WTC11 (cell line): ENCODE data around the gene MAST1. TPM values are rescaled to one million over a fixed set of nuclear protein-coding genes. Genes with fewer than 3 reads are reported as not detected.
"Not testable (repeated sequence)": the region's sequence is repeated elsewhere in the genome, so short reads cannot be mapped to it uniquely, and the experiment has no call there.

Experiments
- ATAC-seq: fragments of 200-7000 bp; cut with Tn5 transposase; 2 replicates; pipeline ENCODE4 v1.10.0; 2021; ENCODE audit warnings: mild to moderate bottlenecking, moderate library complexity
- CTCF ChIA-PET: fragments of 300-600 bp; sonication (Branson Sonifier 250); formaldehyde crosslinking; loops from one replicate; lab custom pipeline; 2021; ENCODE audit warnings: antibody characterized with exemption; lab: Charles Lee
- POLR2A ChIA-PET: fragments of 350-600 bp; sonication (Branson Sonifier 250); formaldehyde crosslinking; loops from one replicate; lab custom pipeline; 2021; ENCODE audit warnings: antibody characterized with exemption; lab: Charles Lee
- DNase-seq: peaks from one replicate; pipeline ENCODE4 v3.0.0; 2021; ENCODE audit warnings: low spot score
- H3K27ac Mint-ChIP-seq: 2 replicates; pipeline ENCODE4 v1.8.0; 2021; ENCODE audit warnings: mixed read lengths
- H3K27me3 Mint-ChIP-seq: 2 replicates; pipeline ENCODE4 v1.8.0; 2021; ENCODE audit warnings: low read depth, mild to moderate bottlenecking, moderate library complexity, mixed read lengths
- H3K36me3 Mint-ChIP-seq: 2 replicates; pipeline ENCODE4 v1.8.0; 2021; ENCODE audit warnings: mixed read lengths
- H3K4me1 Mint-ChIP-seq: 2 replicates; pipeline ENCODE4 v1.8.0; 2022; ENCODE audit warnings: mixed read lengths
- H3K4me3 Mint-ChIP-seq: 2 replicates; pipeline ENCODE4 v1.8.0; 2021; ENCODE audit warnings: mild to moderate bottlenecking, moderate library complexity, mixed read lengths
- H3K9me3 Mint-ChIP-seq: 2 replicates; pipeline ENCODE4 v1.8.0; 2021; ENCODE audit warnings: mixed read lengths
- CDX4 ChIP-seq: fragments of 250-450 bp; sonication (Bioruptor Pico); IDR thresholded peaks from 2 replicates; pipeline ENCODE4 v1.9.0; 2021; ENCODE audit warnings: moderate library complexity, mild to moderate bottlenecking, inconsistent platforms, borderline replicate concordance
- CTCF ChIP-seq: fragments of 200-600 bp; IDR thresholded peaks from 2 replicates; pipeline ENCODE4 v1.8.0; 2022; ENCODE audit warnings: antibody characterized with exemption
- ETV6 ChIP-seq: sonication (generic); formaldehyde crosslinking; IDR thresholded peaks from 2 replicates; pipeline ENCODE4 v1.8.1; 2022; ENCODE audit warnings: mild to moderate bottlenecking, missing genetic modification reagents
- FOXJ3 ChIP-seq: sonication (generic); formaldehyde crosslinking; IDR thresholded peaks from 2 replicates; pipeline ENCODE4 v1.9.0; 2021; ENCODE audit warnings: missing genetic modification reagents, mild to moderate bottlenecking, borderline replicate concordance
- IRF2 ChIP-seq: sonication (generic); formaldehyde crosslinking; IDR thresholded peaks from 2 replicates; pipeline ENCODE4 v1.8.0; 2022; ENCODE audit warnings: low read depth, missing genetic modification reagents, borderline replicate concordance
- KAT7 ChIP-seq: sonication (generic); formaldehyde crosslinking; IDR thresholded peaks from 2 replicates; pipeline ENCODE4 v1.8.1; 2023; ENCODE audit warnings: missing genetic modification reagents, mild to moderate bottlenecking, borderline replicate concordance
- MLX ChIP-seq: sonication (generic); formaldehyde crosslinking; IDR thresholded peaks from 2 replicates; pipeline ENCODE4 v1.8.1; 2023; ENCODE audit warnings: mild to moderate bottlenecking, missing genetic modification reagents, moderate library complexity
- MYBL2 ChIP-seq: sonication (generic); formaldehyde crosslinking; IDR thresholded peaks from 2 replicates; pipeline ENCODE4 v1.8.1; 2023; ENCODE audit warnings: mild to moderate bottlenecking, moderate library complexity, missing genetic modification reagents
- OVOL2 ChIP-seq: fragments of 250-450 bp; sonication (Bioruptor Pico); IDR thresholded peaks from 2 replicates; pipeline ENCODE4 v1.9.0; 2021; ENCODE audit warnings: mild to moderate bottlenecking, borderline replicate concordance
- SMAD3 ChIP-seq: sonication (generic); formaldehyde crosslinking; IDR thresholded peaks from 2 replicates; pipeline ENCODE4 v1.8.0; 2022; ENCODE audit warnings: missing genetic modification reagents, mild to moderate bottlenecking, borderline replicate concordance
- SOX15 ChIP-seq: fragments of 250-450 bp; sonication (Bioruptor Pico); IDR thresholded peaks from 2 replicates; pipeline ENCODE4 v1.9.0; 2021; ENCODE audit warnings: mild to moderate bottlenecking
- SP1 ChIP-seq: sonication (generic); formaldehyde crosslinking; conservative IDR thresholded peaks from 2 replicates; pipeline ENCODE4 v1.8.1; 2022; ENCODE audit warnings: missing genetic modification reagents
- ZSCAN18 ChIP-seq: fragments of 250-450 bp; sonication (Bioruptor Pico); IDR thresholded peaks from 2 replicates; pipeline ENCODE4 v2.1.2; 2022; ENCODE audit warnings: mild to moderate bottlenecking, moderate library complexity
- total RNA-seq: library from RNA; stranded (reverse); gene quantifications from 3 replicates; pipeline ENCODE4 v1.2.3, GENCODE V29; 2021
- TF ChIP-seq, protein P1 (sequence below): sonication (generic); formaldehyde crosslinking; IDR thresholded peaks from 2 replicates; pipeline ENCODE4 v1.8.0; 2023; ENCODE audit warnings: missing genetic modification reagents, mild to moderate bottlenecking, borderline replicate concordance
- TF ChIP-seq, protein P2 (sequence below): sonication (generic); formaldehyde crosslinking; IDR thresholded peaks from 2 replicates; pipeline ENCODE4 v1.8.0; 2022; ENCODE audit warnings: mild to moderate bottlenecking, missing genetic modification reagents
- TF ChIP-seq, protein P3 (sequence below): sonication (generic); formaldehyde crosslinking; IDR thresholded peaks from 2 replicates; pipeline ENCODE4 v1.8.0; 2022; ENCODE audit warnings: mild to moderate bottlenecking, missing genetic modification reagents

MAST1 gene
- total RNA-seq, 1 experiment from 2014 or later = 24.3 TPM

DNA sequence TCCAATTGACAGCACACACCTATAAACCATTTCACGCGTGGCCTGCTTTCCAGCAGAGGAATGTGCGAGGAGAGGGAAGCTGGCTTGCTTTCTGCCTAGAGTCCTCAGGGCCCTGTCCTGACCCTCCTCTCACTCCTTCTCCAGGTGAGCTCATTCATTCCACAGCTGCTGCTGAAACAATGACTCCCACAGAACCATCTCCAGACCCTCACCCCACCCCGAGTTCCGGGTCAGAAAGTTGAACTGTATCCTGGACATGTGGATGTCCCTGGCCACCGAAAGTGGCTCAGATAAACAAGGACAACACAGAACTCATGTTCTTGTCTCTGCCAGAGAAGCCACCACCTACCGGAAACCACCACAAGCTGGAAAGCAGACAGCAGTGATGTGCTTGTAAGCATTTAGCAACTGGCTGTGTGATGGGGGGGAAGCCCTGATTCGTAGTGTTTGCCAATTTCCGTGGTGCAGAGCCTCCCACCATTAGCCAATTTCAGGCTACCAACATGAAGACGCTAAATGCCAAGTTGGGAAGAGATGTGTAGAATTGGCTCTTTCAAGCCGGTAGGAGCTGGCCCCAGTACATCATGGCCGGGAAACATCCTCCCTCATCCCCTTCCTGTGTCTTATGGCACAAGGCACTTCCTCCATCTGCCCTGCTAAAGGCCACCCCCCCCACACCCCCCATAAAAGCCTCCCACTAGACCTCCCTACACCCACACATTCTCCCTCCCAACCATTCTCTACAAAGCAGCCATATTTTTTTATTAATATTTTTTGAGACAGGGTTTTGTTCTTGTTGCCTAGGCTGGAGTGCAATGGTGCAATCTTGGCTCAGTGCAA is 75.8 kb downstream of the MAST1 start:
- peak; percentile 7; the same call in 1 of the 2 replicates for ATAC-seq
- peak overlapping the region; percentile 53 for H3K4me3 Mint-ChIP-seq
- peaks cover 9% of the 10 kb centered on the region for H3K9me3 Mint-ChIP-seq
- DNase-seq = no peak
- peaks cover 20% of the 10 kb centered on the region for H3K27me3 Mint-ChIP-seq
- no peaks in the 10 kb centered on the region for H3K36me3 Mint-ChIP-seq
- peak overlapping the region; percentile 94 for H3K27ac Mint-ChIP-seq
- TF ChIP-seq MLX (CRISPR knock-in tag) = no peak
- TF ChIP-seq CDX4 (CRISPR knock-in tag) = no peak
- no peak for TF ChIP-seq SMAD3 (CRISPR knock-in tag)
- TF ChIP-seq ETV6 (CRISPR knock-in tag) = no peak
- no peak for TF ChIP-seq CTCF
- TF ChIP-seq, protein P1, sequence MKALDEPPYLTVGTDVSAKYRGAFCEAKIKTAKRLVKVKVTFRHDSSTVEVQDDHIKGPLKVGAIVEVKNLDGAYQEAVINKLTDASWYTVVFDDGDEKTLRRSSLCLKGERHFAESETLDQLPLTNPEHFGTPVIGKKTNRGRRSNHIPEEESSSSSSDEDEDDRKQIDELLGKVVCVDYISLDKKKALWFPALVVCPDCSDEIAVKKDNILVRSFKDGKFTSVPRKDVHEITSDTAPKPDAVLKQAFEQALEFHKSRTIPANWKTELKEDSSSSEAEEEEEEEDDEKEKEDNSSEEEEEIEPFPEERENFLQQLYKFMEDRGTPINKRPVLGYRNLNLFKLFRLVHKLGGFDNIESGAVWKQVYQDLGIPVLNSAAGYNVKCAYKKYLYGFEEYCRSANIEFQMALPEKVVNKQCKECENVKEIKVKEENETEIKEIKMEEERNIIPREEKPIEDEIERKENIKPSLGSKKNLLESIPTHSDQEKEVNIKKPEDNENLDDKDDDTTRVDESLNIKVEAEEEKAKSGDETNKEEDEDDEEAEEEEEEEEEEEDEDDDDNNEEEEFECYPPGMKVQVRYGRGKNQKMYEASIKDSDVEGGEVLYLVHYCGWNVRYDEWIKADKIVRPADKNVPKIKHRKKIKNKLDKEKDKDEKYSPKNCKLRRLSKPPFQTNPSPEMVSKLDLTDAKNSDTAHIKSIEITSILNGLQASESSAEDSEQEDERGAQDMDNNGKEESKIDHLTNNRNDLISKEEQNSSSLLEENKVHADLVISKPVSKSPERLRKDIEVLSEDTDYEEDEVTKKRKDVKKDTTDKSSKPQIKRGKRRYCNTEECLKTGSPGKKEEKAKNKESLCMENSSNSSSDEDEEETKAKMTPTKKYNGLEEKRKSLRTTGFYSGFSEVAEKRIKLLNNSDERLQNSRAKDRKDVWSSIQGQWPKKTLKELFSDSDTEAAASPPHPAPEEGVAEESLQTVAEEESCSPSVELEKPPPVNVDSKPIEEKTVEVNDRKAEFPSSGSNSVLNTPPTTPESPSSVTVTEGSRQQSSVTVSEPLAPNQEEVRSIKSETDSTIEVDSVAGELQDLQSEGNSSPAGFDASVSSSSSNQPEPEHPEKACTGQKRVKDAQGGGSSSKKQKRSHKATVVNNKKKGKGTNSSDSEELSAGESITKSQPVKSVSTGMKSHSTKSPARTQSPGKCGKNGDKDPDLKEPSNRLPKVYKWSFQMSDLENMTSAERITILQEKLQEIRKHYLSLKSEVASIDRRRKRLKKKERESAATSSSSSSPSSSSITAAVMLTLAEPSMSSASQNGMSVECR (CRISPR knock-in tag) = no peak
- TF ChIP-seq FOXJ3 (CRISPR knock-in tag) = no peak
- TF ChIP-seq, protein P2, sequence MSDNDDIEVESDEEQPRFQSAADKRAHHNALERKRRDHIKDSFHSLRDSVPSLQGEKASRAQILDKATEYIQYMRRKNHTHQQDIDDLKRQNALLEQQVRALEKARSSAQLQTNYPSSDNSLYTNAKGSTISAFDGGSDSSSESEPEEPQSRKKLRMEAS (CRISPR knock-in tag) = no peak
- no peak for TF ChIP-seq ZSCAN18 (CRISPR knock-in tag)
- TF ChIP-seq, protein P3, sequence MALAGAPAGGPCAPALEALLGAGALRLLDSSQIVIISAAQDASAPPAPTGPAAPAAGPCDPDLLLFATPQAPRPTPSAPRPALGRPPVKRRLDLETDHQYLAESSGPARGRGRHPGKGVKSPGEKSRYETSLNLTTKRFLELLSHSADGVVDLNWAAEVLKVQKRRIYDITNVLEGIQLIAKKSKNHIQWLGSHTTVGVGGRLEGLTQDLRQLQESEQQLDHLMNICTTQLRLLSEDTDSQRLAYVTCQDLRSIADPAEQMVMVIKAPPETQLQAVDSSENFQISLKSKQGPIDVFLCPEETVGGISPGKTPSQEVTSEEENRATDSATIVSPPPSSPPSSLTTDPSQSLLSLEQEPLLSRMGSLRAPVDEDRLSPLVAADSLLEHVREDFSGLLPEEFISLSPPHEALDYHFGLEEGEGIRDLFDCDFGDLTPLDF = no peak
- TF ChIP-seq KAT7 (CRISPR knock-in tag) = no peak
- no peak for TF ChIP-seq SOX15 (CRISPR knock-in tag)
- TF ChIP-seq IRF2 (CRISPR knock-in tag) = no peak
- no peak for TF ChIP-seq OVOL2 (CRISPR knock-in tag)
- no peak for TF ChIP-seq SP1
- TF ChIP-seq MYBL2 = no peak
- ChIA-PET POLR2A (interaction anchor here (0.8 to 1.8 kb wide), 6 partner anchors 10 to 248 kb away, joined by 3 to 6 read pairs (median 5); partner anchors contain the start of genes DNASE2, MAN2B1 and WDR83), CTCF (interaction anchor here (1.0 to 3.7 kb wide), 7 partner anchors 23 to 88 kb away, joined by 3 to 31 read pairs (median 6); partner anchors contain the start of gene GCDH)
- H3K4me1 Mint-ChIP-seq = peaks cover 27% of the 10 kb centered on the region

DNA sequence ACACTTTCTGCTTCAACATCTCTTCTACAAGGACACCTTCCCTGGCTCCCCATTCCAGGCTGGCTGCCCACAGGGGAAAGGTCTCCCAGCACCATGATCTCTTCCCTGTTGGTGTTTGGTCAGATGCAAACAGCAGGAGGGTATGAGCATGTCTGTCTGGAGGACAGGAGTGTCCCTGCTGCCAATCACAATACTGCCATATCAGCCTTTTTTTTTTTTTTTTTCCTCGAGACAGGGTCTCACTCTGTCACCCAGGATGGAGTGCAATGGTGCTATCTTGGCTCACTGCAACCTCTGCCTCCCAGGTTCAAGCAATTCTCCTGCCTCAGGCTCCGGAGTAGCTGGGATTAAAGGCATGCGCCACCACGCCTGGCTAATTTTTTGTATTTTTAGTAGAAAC is 77.5 kb downstream of the MAST1 start:
- CTCF ChIA-PET = interaction anchor here (1.1 to 3.7 kb wide), 2 partner anchors 49 to 120 kb away, joined by 3 to 31 read pairs; no protein-coding TSS in a partner anchor
- H3K9me3 Mint-ChIP-seq, ATAC-seq, H3K36me3 Mint-ChIP-seq, POLR2A ChIA-PET, DNase-seq, H3K4me3 Mint-ChIP-seq: not testable (repeated sequence)
- peak overlapping the region; percentile 72; the same call in 1 of the 2 replicates for H3K27ac Mint-ChIP-seq
- H3K27me3 Mint-ChIP-seq = peaks cover 22% of the 10 kb centered on the region
- H3K4me1 Mint-ChIP-seq = peaks cover 27% of the 10 kb centered on the region
